SK-N-SH (cell line): Measurements from ENCODE around the gene TM6SF1. TPM values are rescaled to one million over a fixed set of nuclear protein-coding genes. Genes with fewer than 3 reads are reported as not detected.

Experiments used
- CTCF ChIA-PET: fragments of 300-600, 350-600 bp; formaldehyde crosslinking; extraction: SDS; loops from one replicate; lab custom pipeline; 2021; lab: Yijun Ruan, JAX
- POLR2A ChIA-PET: fragments of 350-600 bp; sonication (Branson Sonifier 250); formaldehyde crosslinking; extraction: SDS; loops from one replicate; lab custom pipeline; 2020; ENCODE audit warnings: antibody characterized with exemption, inconsistent platforms; lab: Yijun Ruan, JAX
- DNase-seq: peaks from one replicate; pipeline ENCODE4 v3.0.0; 2012
- H2AFZ ChIP-seq: fragments of 200-600 bp; sonication (generic); 2 replicates; pipeline ENCODE4 v1.8.1; 2016; ENCODE audit warnings: antibody characterized with exemption, mild to moderate bottlenecking, low read depth
- H3F3A ChIP-seq: fragments of 200-600 bp; sonication (generic); replicated peaks from 2 replicates; pipeline ENCODE3; 2016; ENCODE audit warnings: antibody characterized with exemption, mild to moderate bottlenecking; ENCODE audit not compliant: insufficient read depth
- H3K27ac ChIP-seq, 2 experiments: fragments of 200-500 bp in 1 of 2; fragments of 200-600 bp in 1 of 2; sonication (Bioruptor generic) in 1 of 2; sonication (generic), shearing (Covaris generic) in 1 of 2; 2 replicates each; pipeline versions ENCODE4 v1.5.1 to v1.6.1; 2014 to 2016; ENCODE audit warnings: low read depth in 2 of 2, inconsistent platforms in 1 of 2, low read length in 1 of 2, mild to moderate bottlenecking in 1 of 2, mixed read lengths in 1 of 2
- H3K27me3 ChIP-seq: fragments of 200-600 bp; sonication (generic), shearing (Covaris generic); 2 replicates; pipeline ENCODE4 v1.6.1; 2016; ENCODE audit warnings: mixed run types; ENCODE audit not compliant: insufficient read depth
- H3K36me3 ChIP-seq, 2 experiments: fragments of 200-500 bp in 1 of 2; fragments of 200-600 bp in 1 of 2; sonication (Bioruptor generic) in 1 of 2; sonication (generic) in 1 of 2; replicated peaks in 1 of 2; 2 replicates each; pipeline versions ENCODE3 to v1.5.1; 2014 to 2016; ENCODE audit warnings: low read length in 1 of 2, mild to moderate bottlenecking in 1 of 2; ENCODE audit not compliant: insufficient read depth in 2 of 2, control insufficient read depth in 1 of 2
- H3K4me1 ChIP-seq, 2 experiments: fragments of 200-500 bp in 1 of 2; fragments of 200-600 bp in 1 of 2; sonication (Bioruptor generic) in 1 of 2; sonication (generic), shearing (Covaris generic) in 1 of 2; 2 replicates each; pipeline versions ENCODE4 v1.5.1 to v1.6.1; 2014 to 2016; ENCODE audit warnings: low read depth in 1 of 2, low read length in 1 of 2, mixed run types in 1 of 2; ENCODE audit not compliant: insufficient read depth in 2 of 2, control insufficient read depth in 1 of 2
- H3K4me2 ChIP-seq: fragments of 200-600 bp; sonication (generic), shearing (Covaris generic); 2 replicates; pipeline ENCODE4 v1.6.1; 2017; ENCODE audit warnings: mixed run types
- H3K4me3 ChIP-seq, 2 experiments: fragments of 200-500 bp in 1 of 2; fragments of 200-600 bp in 1 of 2; sonication (Bioruptor generic) in 1 of 2; sonication (generic), shearing (Covaris generic) in 1 of 2; 2 replicates each; pipeline versions ENCODE4 v1.5.1 to v1.8.1; 2014 to 2016; ENCODE audit warnings: low read depth in 2 of 2, inconsistent platforms in 1 of 2, low read length in 1 of 2, mild to moderate bottlenecking in 1 of 2, mixed read lengths in 1 of 2, moderate library complexity in 1 of 2
- H3K79me2 ChIP-seq: fragments of 200-600 bp; sonication (generic); 2 replicates; pipeline ENCODE4 v1.8.1; 2017; ENCODE audit warnings: mild to moderate bottlenecking; ENCODE audit not compliant: insufficient read depth
- H3K9ac ChIP-seq: fragments of 200-600 bp; sonication (generic); 2 replicates; pipeline ENCODE4 v1.6.1; 2017; ENCODE audit warnings: mixed run types
- H3K9me2 ChIP-seq: fragments of 200-600 bp; sonication (generic); 2 replicates; pipeline ENCODE4 v1.6.1; 2017; ENCODE audit warnings: mixed run types
- H3K9me3 ChIP-seq: fragments of 200-600 bp; sonication (generic); 2 replicates; pipeline ENCODE4 v1.6.1; 2017; ENCODE audit warnings: mixed run types, mild to moderate bottlenecking, moderate library complexity
- H4K20me1 ChIP-seq: fragments of 200-600 bp; sonication (generic); 2 replicates; pipeline ENCODE4 v1.6.1; 2017; ENCODE audit warnings: mild to moderate bottlenecking, mixed run types; ENCODE audit not compliant: insufficient read depth
- CHD2 ChIP-seq: fragments of 150-350 bp; IDR thresholded peaks from 2 replicates; pipeline ENCODE4 v1.6.1; 2018; ENCODE audit warnings: low read length; ENCODE audit not compliant: partially characterized antibody
- EP300 ChIP-seq, 2 experiments: IDR thresholded peaks; 2 replicates each; pipeline versions ENCODE4 v1.4.0 to v1.6.1; 2012; ENCODE audit warnings: borderline replicate concordance in 1 of 2, low read depth in 1 of 2, low read length in 1 of 2
- GABPA ChIP-seq: IDR thresholded peaks from 2 replicates; pipeline ENCODE4 v1.4.0; 2012; ENCODE audit warnings: low read depth, mild to moderate bottlenecking
- MEF2A ChIP-seq: IDR thresholded peaks from 2 replicates; pipeline ENCODE4 v1.4.0; 2012; ENCODE audit warnings: low read depth, borderline replicate concordance
- MXI1 ChIP-seq: IDR thresholded peaks from 2 replicates; pipeline ENCODE4 v1.6.1; 2012; ENCODE audit warnings: mild to moderate bottlenecking, low read depth, low read length, improper control_type of control experiment
- RAD21 ChIP-seq: IDR thresholded peaks from 2 replicates; pipeline ENCODE4 v1.6.1; 2012; ENCODE audit warnings: mild to moderate bottlenecking, low read length
- RFX5 ChIP-seq: IDR thresholded peaks from 2 replicates; pipeline ENCODE4 v1.6.1; 2012; ENCODE audit warnings: mild to moderate bottlenecking, improper control_type of control experiment, low read length
- RXRA ChIP-seq: IDR thresholded peaks from 2 replicates; pipeline ENCODE4 v1.4.0; 2012; ENCODE audit warnings: low read depth, mild to moderate bottlenecking, borderline replicate concordance
- TCF12 ChIP-seq: IDR thresholded peaks from 2 replicates; pipeline ENCODE4 v1.4.0; 2012
- WGBS: methylation state at CpG from one replicate; pipeline ENCODE4 v1.1.6; 2017; ENCODE audit warnings: low lambda C conversion rate; 5-methylcytosine and 5-hydroxymethylcytosine counted together
- polyA plus RNA-seq, 3 experiments: library from polyadenylated mRNA; depleted of rRNA; stranded (reverse); fragments of >200 nt; gene quantifications; 2 replicates each; pipeline ENCODE4 v1.2.3, GENCODE V29; 2012
- TF ChIP-seq, protein P1 (sequence below): fragments of 200-600 bp; sonication (generic); IDR thresholded peaks from 2 replicates; pipeline ENCODE4 v1.6.1; 2017; ENCODE audit warnings: antibody characterized with exemption, mild to moderate bottlenecking, moderate library complexity
- TF ChIP-seq, protein P2 (sequence below): fragments of 150-350 bp; IDR thresholded peaks from 2 replicates; pipeline ENCODE4 v1.6.1; 2016; ENCODE audit warnings: mild to moderate bottlenecking, low read depth, low read length
- TF ChIP-seq, protein P3 (sequence below): IDR thresholded peaks from 2 replicates; pipeline ENCODE4 v1.4.0; 2012; ENCODE audit warnings: low read depth, borderline replicate concordance
- TF ChIP-seq, protein P4 (sequence below): fragments of 150-350 bp; IDR thresholded peaks from 2 replicates; pipeline ENCODE4 v1.6.1; 2017; ENCODE audit warnings: antibody characterized with exemption, low read length, low read depth, borderline replicate concordance
- TF ChIP-seq, protein P5 (sequence below): IDR thresholded peaks from 2 replicates; pipeline ENCODE4; 2012

Gene TM6SF1
- polyA plus RNA-seq, 1 of the 3 experiments (the other 2 are of a cell fraction) = 0.12 TPM

DNA sequence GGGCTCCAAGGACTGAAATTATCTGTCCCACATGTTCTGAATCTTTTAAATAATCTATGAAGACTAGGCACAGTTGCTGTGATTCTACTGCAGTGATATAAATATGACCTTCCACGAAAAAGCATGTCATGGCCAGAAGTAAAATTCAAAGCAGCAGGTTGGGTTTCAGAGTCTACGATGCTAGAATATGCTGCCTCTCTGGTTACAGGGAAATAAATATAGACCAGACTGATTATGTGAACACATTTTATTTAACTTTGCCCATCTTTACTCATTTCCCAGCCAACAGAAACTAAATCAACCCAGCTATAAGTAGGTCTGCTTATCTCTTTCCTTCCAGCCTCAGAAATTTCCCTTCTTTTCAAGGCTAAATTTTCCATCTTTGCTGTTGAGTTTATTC, 19.9 kb upstream of the TM6SF1 start (continued):
- TF ChIP-seq, protein P1, sequence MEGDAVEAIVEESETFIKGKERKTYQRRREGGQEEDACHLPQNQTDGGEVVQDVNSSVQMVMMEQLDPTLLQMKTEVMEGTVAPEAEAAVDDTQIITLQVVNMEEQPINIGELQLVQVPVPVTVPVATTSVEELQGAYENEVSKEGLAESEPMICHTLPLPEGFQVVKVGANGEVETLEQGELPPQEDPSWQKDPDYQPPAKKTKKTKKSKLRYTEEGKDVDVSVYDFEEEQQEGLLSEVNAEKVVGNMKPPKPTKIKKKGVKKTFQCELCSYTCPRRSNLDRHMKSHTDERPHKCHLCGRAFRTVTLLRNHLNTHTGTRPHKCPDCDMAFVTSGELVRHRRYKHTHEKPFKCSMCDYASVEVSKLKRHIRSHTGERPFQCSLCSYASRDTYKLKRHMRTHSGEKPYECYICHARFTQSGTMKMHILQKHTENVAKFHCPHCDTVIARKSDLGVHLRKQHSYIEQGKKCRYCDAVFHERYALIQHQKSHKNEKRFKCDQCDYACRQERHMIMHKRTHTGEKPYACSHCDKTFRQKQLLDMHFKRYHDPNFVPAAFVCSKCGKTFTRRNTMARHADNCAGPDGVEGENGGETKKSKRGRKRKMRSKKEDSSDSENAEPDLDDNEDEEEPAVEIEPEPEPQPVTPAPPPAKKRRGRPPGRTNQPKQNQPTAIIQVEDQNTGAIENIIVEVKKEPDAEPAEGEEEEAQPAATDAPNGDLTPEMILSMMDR = no peak
- TF ChIP-seq, all 33 proteins: peak for 0

DNA sequence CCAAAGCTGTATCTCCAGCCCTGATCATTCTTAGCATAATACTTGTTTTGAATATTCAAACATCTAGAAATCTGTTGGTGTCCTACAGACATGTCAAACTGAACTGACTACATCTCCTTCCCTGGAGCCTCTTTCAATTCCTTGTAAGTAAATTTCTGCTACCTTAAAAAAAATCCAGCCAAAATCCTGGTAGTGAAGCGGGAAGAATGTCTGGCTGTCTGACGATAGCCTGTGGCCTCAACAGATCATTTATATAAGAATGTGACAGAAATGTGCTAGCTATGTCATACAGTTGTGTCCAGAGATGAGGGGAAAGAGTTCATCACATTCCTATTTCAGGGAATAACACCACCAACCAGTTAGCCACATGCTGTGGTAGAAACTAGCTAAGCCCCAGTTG, 18.6 kb upstream of the TM6SF1 start:
- H4K20me1 ChIP-seq = no peaks in the 10 kb centered on the region
- no peak overlapping the region for H3K4me3 ChIP-seq
- POLR2A ChIA-PET = no interaction called here
- no peaks in the 10 kb centered on the region for H3K27me3 ChIP-seq
- TF ChIP-seq CHD2 (no peak), TCF12 (no peak), RXRA (no peak), RFX5 (no peak), MXI1 (no peak)
- TF ChIP-seq, protein P2, sequence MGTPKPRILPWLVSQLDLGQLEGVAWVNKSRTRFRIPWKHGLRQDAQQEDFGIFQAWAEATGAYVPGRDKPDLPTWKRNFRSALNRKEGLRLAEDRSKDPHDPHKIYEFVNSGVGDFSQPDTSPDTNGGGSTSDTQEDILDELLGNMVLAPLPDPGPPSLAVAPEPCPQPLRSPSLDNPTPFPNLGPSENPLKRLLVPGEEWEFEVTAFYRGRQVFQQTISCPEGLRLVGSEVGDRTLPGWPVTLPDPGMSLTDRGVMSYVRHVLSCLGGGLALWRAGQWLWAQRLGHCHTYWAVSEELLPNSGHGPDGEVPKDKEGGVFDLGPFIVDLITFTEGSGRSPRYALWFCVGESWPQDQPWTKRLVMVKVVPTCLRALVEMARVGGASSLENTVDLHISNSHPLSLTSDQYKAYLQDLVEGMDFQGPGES = no peak
- TF ChIP-seq, protein P1 = no peak
- TF ChIP-seq, protein P3, sequence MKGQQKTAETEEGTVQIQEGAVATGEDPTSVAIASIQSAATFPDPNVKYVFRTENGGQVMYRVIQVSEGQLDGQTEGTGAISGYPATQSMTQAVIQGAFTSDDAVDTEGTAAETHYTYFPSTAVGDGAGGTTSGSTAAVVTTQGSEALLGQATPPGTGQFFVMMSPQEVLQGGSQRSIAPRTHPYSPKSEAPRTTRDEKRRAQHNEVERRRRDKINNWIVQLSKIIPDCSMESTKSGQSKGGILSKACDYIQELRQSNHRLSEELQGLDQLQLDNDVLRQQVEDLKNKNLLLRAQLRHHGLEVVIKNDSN = no peak
- H3K4me2 ChIP-seq = no peak overlapping the region
- no peak overlapping the region for H3K9ac ChIP-seq
- H3K4me1 ChIP-seq = no peaks in the 10 kb centered on the region
- no peak overlapping the region for H3K27ac ChIP-seq
- CTCF ChIA-PET = no interaction called here
- no peaks in the 10 kb centered on the region for H3K36me3 ChIP-seq
- H3K79me2 ChIP-seq = no peaks in the 10 kb centered on the region
- DNase-seq = no peak
- no peaks in the 10 kb centered on the region for H3K9me3 ChIP-seq
- H2AFZ ChIP-seq = no peak overlapping the region
- no peaks in the 10 kb centered on the region for H3K9me2 ChIP-seq
- no peaks in the 10 kb centered on the region for H3F3A ChIP-seq
- 59% methylated on average over 2 of the region's 2 CpGs for WGBS

DNA sequence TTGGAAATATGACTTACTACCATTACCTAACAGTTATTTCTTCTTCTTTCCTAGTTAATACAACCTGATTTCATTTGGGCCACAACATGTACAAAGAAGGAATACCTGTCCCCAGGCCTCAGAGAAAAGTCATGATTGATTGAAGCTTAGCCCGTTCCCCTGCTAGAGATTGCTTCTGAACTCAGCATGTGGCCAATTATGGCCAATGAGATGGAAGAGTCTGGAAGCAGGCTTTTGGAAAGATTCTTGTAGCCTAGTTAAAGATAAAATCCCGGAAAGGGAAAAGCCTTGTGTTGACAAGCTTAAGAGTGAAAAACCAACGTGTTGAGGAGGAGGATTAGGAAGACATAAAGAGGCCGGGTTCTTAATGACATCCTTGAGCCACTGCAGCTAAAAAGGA, 17.0 kb upstream of the TM6SF1 start:
- no peaks in the 10 kb centered on the region for H3K79me2 ChIP-seq
- TF ChIP-seq, protein P4, sequence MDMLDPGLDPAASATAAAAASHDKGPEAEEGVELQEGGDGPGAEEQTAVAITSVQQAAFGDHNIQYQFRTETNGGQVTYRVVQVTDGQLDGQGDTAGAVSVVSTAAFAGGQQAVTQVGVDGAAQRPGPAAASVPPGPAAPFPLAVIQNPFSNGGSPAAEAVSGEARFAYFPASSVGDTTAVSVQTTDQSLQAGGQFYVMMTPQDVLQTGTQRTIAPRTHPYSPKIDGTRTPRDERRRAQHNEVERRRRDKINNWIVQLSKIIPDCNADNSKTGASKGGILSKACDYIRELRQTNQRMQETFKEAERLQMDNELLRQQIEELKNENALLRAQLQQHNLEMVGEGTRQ = no peak
- TF ChIP-seq, protein P5, sequence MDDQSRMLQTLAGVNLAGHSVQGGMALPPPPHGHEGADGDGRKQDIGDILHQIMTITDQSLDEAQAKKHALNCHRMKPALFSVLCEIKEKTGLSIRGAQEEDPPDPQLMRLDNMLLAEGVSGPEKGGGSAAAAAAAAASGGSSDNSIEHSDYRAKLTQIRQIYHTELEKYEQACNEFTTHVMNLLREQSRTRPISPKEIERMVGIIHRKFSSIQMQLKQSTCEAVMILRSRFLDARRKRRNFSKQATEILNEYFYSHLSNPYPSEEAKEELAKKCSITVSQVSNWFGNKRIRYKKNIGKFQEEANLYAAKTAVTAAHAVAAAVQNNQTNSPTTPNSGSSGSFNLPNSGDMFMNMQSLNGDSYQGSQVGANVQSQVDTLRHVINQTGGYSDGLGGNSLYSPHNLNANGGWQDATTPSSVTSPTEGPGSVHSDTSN = no peak
- TF ChIP-seq MXI1 = no peak
- no peak for TF ChIP-seq TCF12
- TF ChIP-seq GABPA = no peak
- TF ChIP-seq RFX5 = no peak
- no peak for TF ChIP-seq RXRA
- TF ChIP-seq MEF2A = no peak
- no peak for TF ChIP-seq EP300 (IDR thresholded peaks at IDR 0.05; ENCODE audit: borderline replicate concordance in 1 of 2, low read depth in 1 of 2, low read length in 1 of 2)
- TF ChIP-seq RAD21 = no peak
- 65% methylated on average over 4 of the region's 4 CpGs for WGBS
- no peak overlapping the region for H2AFZ ChIP-seq
- no peaks in the 10 kb centered on the region for H3K9me2 ChIP-seq
- POLR2A ChIA-PET = no interaction called here
- no peak overlapping the region for H3K4me3 ChIP-seq
- H3F3A ChIP-seq = no peaks in the 10 kb centered on the region
- CTCF ChIA-PET = no interaction called here
- no peaks in the 10 kb centered on the region for H3K27me3 ChIP-seq
- H3K4me1 ChIP-seq = no peaks in the 10 kb centered on the region
- no peaks in the 10 kb centered on the region for H4K20me1 ChIP-seq
- no peaks in the 10 kb centered on the region for H3K36me3 ChIP-seq
- no peak overlapping the region for H3K9ac ChIP-seq
- H3K9me3 ChIP-seq = no peaks in the 10 kb centered on the region
- H3K4me2 ChIP-seq = no peak overlapping the region
- DNase-seq = no peak
- H3K27ac ChIP-seq = no peak overlapping the region
